ENCODE results near the gene PCSK4.
"Not testable (repeated sequence)": the region's sequence is repeated elsewhere in the genome, so short reads cannot be mapped to it uniquely, and the experiment has no call there.

PCSK4 gene

GRCh38 chr19:1503925-1504773 is 14.0 kb upstream of the PCSK4 start:
- no peak for DNase-seq

- DNase-seq = no peak
Measured at GRCh38 chr19:1503089-1503924, 13.2 kb upstream of the PCSK4 start.

GRCh38 chr19:1502433-1503088 is 12.4 kb upstream of the PCSK4 start:
- DNase-seq = no peak

GRCh38 chr19:1501200-1501595 is 11.0 kb upstream of the PCSK4 start:
- DNase-seq = no peak

- not testable (repeated sequence) for DNase-seq
Measured at GRCh38 chr19:1499231-1499630, 9.1 kb upstream of the PCSK4 start.

GRCh38 chr19:1497578-1498235 is 7.6 kb upstream of the PCSK4 start:
- DNase-seq = no peak

- DNase-seq = no peak
Measured at GRCh38 chr19:1496714-1497577, 6.8 kb upstream of the PCSK4 start.

- no peak for DNase-seq
Measured at GRCh38 chr19:1495799-1496713, 5.9 kb upstream of the PCSK4 start.

- DNase-seq = no peak
Measured at GRCh38 chr19:1495051-1495798, 5.1 kb upstream of the PCSK4 start.

GRCh38 chr19:1494115-1494815 is 4.1 kb upstream of the PCSK4 start:
- DNase-seq = no peak

GRCh38 chr19:1492474-1493006 is 2.4 kb upstream of the PCSK4 start:
- DNase-seq = no peak

- DNase-seq = no peak
Measured at GRCh38 chr19:1491849-1492170, 1.7 kb upstream of the PCSK4 start.

- no peak for DNase-seq
Measured at GRCh38 chr19:1491114-1491848, 1.1 kb upstream of the PCSK4 start, which contains the start of gene REEP6. TSS of gene REEP6 (plus strand) at chr19:1491181. CDS start at chr19:1491270, 89 bp downstream.

GRCh38 chr19:1489463-1490310 is 463 bp downstream of the PCSK4 start:
- no peak for DNase-seq

- DNase-seq = no peak
Measured at GRCh38 chr19:1488282-1488601, 1.9 kb downstream of the PCSK4 start.

GRCh38 chr19:1487576-1488281 is 2.4 kb downstream of the PCSK4 start:
- no peak for DNase-seq

All from islet precursor cell (in vitro differentiated cells).